Dendritic cell treated with granulocyte-macrophage colony-stimulating factor and Interleukin-4, amounts not matched to agents 40 ng/mL and 50 ng/mL, for 4 days (primary cell): ENCODE measurements around the gene ABCB8.
A peak's percentile ranks its signal among the peaks of the same experiment; 100 is the strongest.

Experiments
- H3K27ac Mint-ChIP-seq: one replicate; pipeline ENCODE4 v1.8.0; 2022; ENCODE audit warnings: mild to moderate bottlenecking, mixed read lengths
- H3K27me3 Mint-ChIP-seq: one replicate; pipeline ENCODE4 v1.8.0; 2022; ENCODE audit warnings: mild to moderate bottlenecking, mixed read lengths
- H3K36me3 Mint-ChIP-seq: one replicate; pipeline ENCODE4 v1.8.0; 2022; ENCODE audit warnings: low read depth, mixed read lengths
- H3K4me1 Mint-ChIP-seq: one replicate; pipeline ENCODE4 v1.8.0; 2022; ENCODE audit warnings: low read depth, mixed read lengths
- H3K4me3 Mint-ChIP-seq: one replicate; pipeline ENCODE4 v1.8.0; 2022; ENCODE audit warnings: mild to moderate bottlenecking, moderate library complexity, mixed read lengths
- H3K9me3 Mint-ChIP-seq: one replicate; pipeline ENCODE4 v1.8.0; 2022; ENCODE audit warnings: mixed read lengths
- intact Hi-C: fragments of 100-400 bp; cut with micrococcal nuclease; formaldehyde crosslinking; loops from one replicate; pipeline ENCODE4 v1.15.0; 2022

Gene ABCB8

DNA sequence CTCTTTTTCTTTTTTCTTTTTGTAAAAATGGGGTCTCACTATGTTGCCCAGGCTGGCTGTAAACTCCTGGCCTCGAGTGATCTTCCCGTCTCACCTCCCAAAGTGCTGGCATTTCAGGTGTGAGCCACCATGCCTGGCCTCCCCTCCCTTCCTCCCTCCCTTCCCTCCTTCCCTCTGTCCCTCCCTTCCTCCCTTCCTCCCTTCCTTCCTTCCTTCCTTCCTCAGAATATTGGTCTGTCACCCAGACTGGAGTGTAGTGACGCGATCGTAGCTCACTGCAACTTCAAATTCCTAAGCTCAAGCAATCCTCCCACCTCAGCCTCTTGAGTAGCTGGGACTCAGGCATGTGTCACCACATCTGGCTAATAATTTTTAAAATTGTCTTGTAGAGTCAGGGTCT, 66.4 kb downstream of the ABCB8 start:
- intact Hi-C loops = no loop called here
- no peaks in the 10 kb centered on the region for H3K9me3 Mint-ChIP-seq
- no peak overlapping the region for H3K4me3 Mint-ChIP-seq
- no peaks in the 10 kb centered on the region for H3K27me3 Mint-ChIP-seq
- H3K36me3 Mint-ChIP-seq = peaks cover 84% of the 10 kb centered on the region
- H3K27ac Mint-ChIP-seq = peak overlapping the region; percentile 10
- H3K4me1 Mint-ChIP-seq = peaks cover 85% of the 10 kb centered on the region

DNA sequence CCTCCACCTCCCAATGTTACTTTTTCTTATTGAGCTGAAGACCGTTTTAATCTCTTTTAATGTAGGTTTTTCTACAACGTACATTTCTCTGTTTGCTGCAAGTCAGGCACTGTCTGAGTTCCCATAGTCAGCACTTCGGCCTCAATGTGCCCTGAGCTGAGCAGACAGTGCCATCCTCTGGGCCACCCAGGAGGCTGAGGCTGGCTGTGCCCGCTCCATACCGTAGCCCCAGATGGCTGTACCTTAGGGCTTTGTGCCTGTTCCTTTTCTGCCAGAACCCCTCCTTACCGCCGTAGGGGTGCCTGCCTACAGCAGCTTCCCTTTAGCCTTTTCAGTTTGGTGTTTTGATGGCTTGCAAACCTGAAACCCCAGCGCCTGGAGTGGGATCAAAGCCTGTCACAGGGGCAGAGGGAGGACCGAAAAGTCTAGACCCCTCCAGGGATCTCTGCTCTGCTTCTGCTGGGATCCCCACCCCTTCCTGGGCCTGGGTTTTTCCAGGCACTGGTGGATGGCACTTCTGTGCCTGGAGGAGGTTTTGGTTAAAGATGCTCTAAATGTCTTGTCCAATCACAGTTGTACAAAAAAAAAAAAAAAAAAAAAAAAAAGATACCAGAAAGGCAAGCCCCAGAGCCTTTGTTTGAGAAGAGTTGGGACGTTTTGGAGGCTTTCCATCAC, 67.0 kb downstream of the ABCB8 start:
- Mint-ChIP-seq H3K4me3 (no peak overlapping the region), H3K9me3 (no peaks in the 10 kb centered on the region), H3K4me1 (peaks cover 83% of the 10 kb centered on the region), H3K27me3 (no peaks in the 10 kb centered on the region), H3K36me3 (peaks cover 78% of the 10 kb centered on the region), H3K27ac (peak overlapping the region; percentile 10)
- intact Hi-C loops = no loop called here

GRCh38 chr7:151095828-151096475, 67.7 kb downstream of the ABCB8 start:
- Mint-ChIP-seq H3K4me1 (peaks cover 79% of the 10 kb centered on the region), H3K27ac (no peak overlapping the region), H3K36me3 (peaks cover 75% of the 10 kb centered on the region), H3K27me3 (no peaks in the 10 kb centered on the region), H3K9me3 (no peaks in the 10 kb centered on the region), H3K4me3 (no peak overlapping the region)
- intact Hi-C loops = no loop called here
